ENCODE measurements around the gene ATP2A2.
A peak's percentile ranks its signal among the peaks of the same experiment; 100 is the strongest.
"Not testable (repeated sequence)": the region's sequence is repeated elsewhere in the genome, so short reads cannot be mapped to it uniquely, and the experiment has no call there.

The ATP2A2 gene

DNA sequence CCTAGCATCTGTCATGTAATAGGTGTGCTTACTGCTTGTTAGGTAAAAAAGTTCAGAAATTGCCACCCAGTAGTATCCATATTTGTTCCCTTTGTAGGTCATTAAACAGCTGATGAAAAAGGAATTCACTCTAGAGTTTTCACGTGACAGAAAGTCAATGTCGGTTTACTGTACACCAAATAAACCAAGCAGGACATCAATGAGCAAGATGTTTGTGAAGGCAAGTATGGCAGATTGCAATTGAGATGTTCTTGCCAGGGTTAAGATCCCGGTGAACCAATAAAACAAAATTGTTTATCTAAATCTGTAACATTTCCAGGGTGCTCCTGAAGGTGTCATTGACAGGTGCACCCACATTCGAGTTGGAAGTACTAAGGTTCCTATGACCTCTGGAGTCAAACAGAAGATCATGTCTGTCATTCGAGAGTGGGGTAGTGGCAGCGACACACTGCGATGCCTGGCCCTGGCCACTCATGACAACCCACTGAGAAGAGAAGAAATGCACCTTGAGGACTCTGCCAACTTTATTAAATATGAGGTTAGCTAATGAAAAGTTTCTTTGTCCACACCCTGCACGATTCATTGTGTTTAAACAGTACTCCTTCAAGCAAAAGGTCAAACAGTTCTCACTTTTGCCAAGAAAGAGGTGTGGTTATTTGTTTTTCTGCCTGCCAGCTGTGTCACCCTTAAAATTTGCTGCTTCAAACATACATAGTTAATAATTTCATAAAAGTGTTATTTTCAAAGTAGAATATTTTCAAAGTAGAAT is 58.3 kb downstream of the ATP2A2 start:
- no peak overlapping the region for H2AFZ ChIP-seq (ENCODE audit: low read depth, low read length)
- H3K4me2 ChIP-seq (ENCODE audit: low read length, poor library complexity, severe bottlenecking), result no peak overlapping the region
- no peak overlapping the region for H4K8ac ChIP-seq (ENCODE audit: low read length)
- H2BK15ac ChIP-seq (ENCODE audit: low read depth, poor library complexity, severe bottlenecking), result no peak overlapping the region
- DNase-seq, result no peak
- H3K9me3 ChIP-seq (ENCODE audit: control insufficient read depth, low read length), result no peaks in the 10 kb centered on the region
- peaks cover 39% of the 10 kb centered on the region for H3K79me1 ChIP-seq (replicated peaks; ENCODE audit: low read length, poor library complexity, severe bottlenecking)
- H3K27me3 ChIP-seq (ENCODE audit: control insufficient read depth in 1 of 2, insufficient read depth in 1 of 2, low read length in 2 of 2), result no peaks in the 10 kb centered on the region
- no peak overlapping the region for H4K91ac ChIP-seq (ENCODE audit: low read length)
- no peak overlapping the region for H3K9ac ChIP-seq (ENCODE audit: low read length)
- H3K18ac ChIP-seq (ENCODE audit: low read depth in 1 of 2, low read length in 2 of 2), result no peak overlapping the region
- H3K27ac ChIP-seq (ENCODE audit: low read length, poor library complexity, severe bottlenecking), result no peak overlapping the region
- H2BK120ac ChIP-seq (ENCODE audit: low read depth, low read length), result no peak overlapping the region
- H3K4ac ChIP-seq (ENCODE audit: low read depth in 1 of 2, low read length in 2 of 2), result no peak overlapping the region
- 97% methylated on average over 7 of the region's 8 CpGs for WGBS
- H2BK5ac ChIP-seq (ENCODE audit: low read depth, low read length, poor library complexity, severe bottlenecking), result no peak overlapping the region
- peaks cover 3% of the 10 kb centered on the region for H3K4me1 ChIP-seq (ENCODE audit: control insufficient read depth, insufficient read depth, low read depth, low read length)
- H3K23ac ChIP-seq (ENCODE audit: low read length in 2 of 2), result no peak overlapping the region
- H3K14ac ChIP-seq (ENCODE audit: low read length in 2 of 2), result no peak overlapping the region
- H2AK5ac ChIP-seq (ENCODE audit: low read length, severe bottlenecking), result no peak overlapping the region
- H3K36me3 ChIP-seq (ENCODE audit: control insufficient read depth in 1 of 2, insufficient read depth in 2 of 2, low read depth in 1 of 2, low read length in 2 of 2), result peaks cover 73 to 100% of the 10 kb centered on the region in 2 experiments
- H3K4me3 ChIP-seq (ENCODE audit: insufficient read depth in 1 of 2, low read depth in 1 of 2, low read length in 2 of 2), result no peak overlapping the region
- H2BK12ac ChIP-seq (ENCODE audit: low read length in 2 of 2), result no peak overlapping the region

DNA sequence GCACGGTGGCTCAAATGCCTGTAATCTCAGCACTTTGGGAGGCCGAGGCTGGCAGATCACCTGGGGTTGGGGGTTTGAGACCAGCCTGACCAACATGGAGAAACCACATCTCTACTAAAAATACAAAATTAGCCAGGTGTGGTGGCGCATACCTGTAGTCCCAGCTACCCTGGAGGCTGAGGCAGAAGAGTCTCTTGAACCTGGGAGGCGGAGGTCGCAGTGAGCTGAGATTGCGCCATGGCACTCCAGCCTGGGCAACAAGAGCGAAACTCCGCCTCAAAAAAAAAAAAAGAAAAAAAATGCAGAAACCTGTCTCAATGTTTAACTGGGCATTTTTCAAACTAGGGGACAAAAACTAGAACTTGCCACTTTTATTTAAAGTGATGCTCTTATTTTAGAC is 59.2 kb downstream of the ATP2A2 start:
- 99% methylated on average over 8 of the region's 8 CpGs for WGBS
- Histone ChIP-seq H3K36me3 (ENCODE audit: control insufficient read depth in 1 of 2, insufficient read depth in 2 of 2, low read depth in 1 of 2, low read length in 2 of 2) (peaks cover 74 to 100% of the 10 kb centered on the region in 2 experiments), H3K79me1 (replicated peaks; ENCODE audit: low read length, poor library complexity, severe bottlenecking) (peaks cover 42% of the 10 kb centered on the region), H3K9ac (ENCODE audit: low read length) (peak overlapping the region; percentile 69)
- not testable (repeated sequence) for H2BK15ac ChIP-seq (ENCODE audit: low read depth, poor library complexity, severe bottlenecking); H3K27me3 ChIP-seq (ENCODE audit: control insufficient read depth in 1 of 2, insufficient read depth in 1 of 2, low read length in 2 of 2); H2BK120ac ChIP-seq (ENCODE audit: low read depth, low read length); H3K4ac ChIP-seq (ENCODE audit: low read depth in 1 of 2, low read length in 2 of 2); H2AFZ ChIP-seq (ENCODE audit: low read depth, low read length); H3K4me1 ChIP-seq (ENCODE audit: control insufficient read depth, insufficient read depth, low read depth, low read length); H3K18ac ChIP-seq (ENCODE audit: low read depth in 1 of 2, low read length in 2 of 2); H3K4me3 ChIP-seq (ENCODE audit: insufficient read depth in 1 of 2, low read depth in 1 of 2, low read length in 2 of 2); DNase-seq; H3K14ac ChIP-seq (ENCODE audit: low read length in 2 of 2); H4K91ac ChIP-seq (ENCODE audit: low read length); H2BK5ac ChIP-seq (ENCODE audit: low read depth, low read length, poor library complexity, severe bottlenecking); H3K27ac ChIP-seq (ENCODE audit: low read length, poor library complexity, severe bottlenecking); H2AK5ac ChIP-seq (ENCODE audit: low read length, severe bottlenecking); H2BK12ac ChIP-seq (ENCODE audit: low read length in 2 of 2); H3K9me3 ChIP-seq (ENCODE audit: control insufficient read depth, low read length); H3K4me2 ChIP-seq (ENCODE audit: low read length, poor library complexity, severe bottlenecking); H4K8ac ChIP-seq (ENCODE audit: low read length); H3K23ac ChIP-seq (ENCODE audit: low read length in 2 of 2)

- Histone ChIP-seq H2BK5ac (ENCODE audit: low read depth, low read length, poor library complexity, severe bottlenecking) (no peak overlapping the region), H3K4me1 (ENCODE audit: control insufficient read depth, insufficient read depth, low read depth, low read length) (peaks cover 3% of the 10 kb centered on the region), H4K8ac (ENCODE audit: low read length) (peak overlapping the region; percentile 48), H2BK15ac (ENCODE audit: low read depth, poor library complexity, severe bottlenecking) (no peak overlapping the region), H3K9ac (ENCODE audit: low read length) (peak overlapping the region; percentile 69), H2BK120ac (ENCODE audit: low read depth, low read length) (no peak overlapping the region), H3K27ac (ENCODE audit: low read length, poor library complexity, severe bottlenecking) (no peak overlapping the region), H3K14ac (ENCODE audit: low read length in 2 of 2) (no peak overlapping the region), H2AK5ac (ENCODE audit: low read length, severe bottlenecking) (no peak overlapping the region), H3K36me3 (ENCODE audit: control insufficient read depth in 1 of 2, insufficient read depth in 2 of 2, low read depth in 1 of 2, low read length in 2 of 2) (peaks cover 74 to 100% of the 10 kb centered on the region in 2 experiments), H3K23ac (ENCODE audit: low read length in 2 of 2) (no peak overlapping the region), H3K4me3 (ENCODE audit: insufficient read depth in 1 of 2, low read depth in 1 of 2, low read length in 2 of 2) (no peak overlapping the region), H3K4me2 (ENCODE audit: low read length, poor library complexity, severe bottlenecking) (no peak overlapping the region), H3K27me3 (ENCODE audit: control insufficient read depth in 1 of 2, insufficient read depth in 1 of 2, low read length in 2 of 2) (no peaks in the 10 kb centered on the region), H4K91ac (ENCODE audit: low read length) (no peak overlapping the region), H3K9me3 (ENCODE audit: control insufficient read depth, low read length) (no peaks in the 10 kb centered on the region), H3K4ac (ENCODE audit: low read depth in 1 of 2, low read length in 2 of 2) (no peak overlapping the region), H2BK12ac (ENCODE audit: low read length in 2 of 2) (no peak overlapping the region), H3K18ac (ENCODE audit: low read depth in 1 of 2, low read length in 2 of 2) (no peak overlapping the region), H3K79me1 (replicated peaks; ENCODE audit: low read length, poor library complexity, severe bottlenecking) (peaks cover 43% of the 10 kb centered on the region), H2AFZ (ENCODE audit: low read depth, low read length) (no peak overlapping the region)
- WGBS, result 94% methylated on average over 17 of the region's 18 CpGs
- DNase-seq, result no peak
These were observed 59.7 kb downstream of the ATP2A2 start for GRCh38 chr12:110340706-110341105.

DNA sequence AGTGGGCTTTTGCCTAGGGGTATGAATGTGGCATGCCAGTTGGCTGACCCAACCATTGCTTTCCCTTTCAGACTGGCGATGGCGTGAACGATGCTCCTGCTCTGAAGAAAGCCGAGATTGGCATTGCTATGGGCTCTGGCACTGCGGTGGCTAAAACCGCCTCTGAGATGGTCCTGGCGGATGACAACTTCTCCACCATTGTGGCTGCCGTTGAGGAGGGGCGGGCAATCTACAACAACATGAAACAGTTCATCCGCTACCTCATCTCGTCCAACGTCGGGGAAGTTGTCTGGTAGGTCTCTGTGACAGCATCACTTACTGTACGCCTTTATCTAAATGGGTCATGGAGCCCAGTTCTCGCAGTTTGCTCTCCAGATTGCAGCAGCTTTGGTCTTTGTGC is 61.1 kb downstream of the ATP2A2 start:
- no peak overlapping the region for H2AK5ac ChIP-seq (ENCODE audit: low read length, severe bottlenecking)
- no peak overlapping the region for H3K14ac ChIP-seq (ENCODE audit: low read length in 2 of 2)
- H3K4me3 ChIP-seq (ENCODE audit: insufficient read depth in 1 of 2, low read depth in 1 of 2, low read length in 2 of 2), result no peak overlapping the region
- H4K8ac ChIP-seq (ENCODE audit: low read length), result no peak overlapping the region
- H4K91ac ChIP-seq (ENCODE audit: low read length), result no peak overlapping the region
- DNase-seq, result no peak
- no peak overlapping the region for H2BK5ac ChIP-seq (ENCODE audit: low read depth, low read length, poor library complexity, severe bottlenecking)
- H3K79me1 ChIP-seq (replicated peaks; ENCODE audit: low read length, poor library complexity, severe bottlenecking), result peaks cover 39% of the 10 kb centered on the region
- H3K4me1 ChIP-seq (ENCODE audit: control insufficient read depth, insufficient read depth, low read depth, low read length), result peaks cover 3% of the 10 kb centered on the region
- H3K23ac ChIP-seq (ENCODE audit: low read length in 2 of 2), result no peak overlapping the region
- peaks cover 66 to 100% of the 10 kb centered on the region in 2 experiments for H3K36me3 ChIP-seq (ENCODE audit: control insufficient read depth in 1 of 2, insufficient read depth in 2 of 2, low read depth in 1 of 2, low read length in 2 of 2)
- no peak overlapping the region for H3K18ac ChIP-seq (ENCODE audit: low read depth in 1 of 2, low read length in 2 of 2)
- no peak overlapping the region for H2BK15ac ChIP-seq (ENCODE audit: low read depth, poor library complexity, severe bottlenecking)
- no peak overlapping the region for H3K4me2 ChIP-seq (ENCODE audit: low read length, poor library complexity, severe bottlenecking)
- 94% methylated on average over 15 of the region's 15 CpGs for WGBS
- H3K4ac ChIP-seq (ENCODE audit: low read depth in 1 of 2, low read length in 2 of 2), result no peak overlapping the region
- no peaks in the 10 kb centered on the region for H3K9me3 ChIP-seq (ENCODE audit: control insufficient read depth, low read length)
- no peak overlapping the region for H2BK12ac ChIP-seq (ENCODE audit: low read length in 2 of 2)
- H2BK120ac ChIP-seq (ENCODE audit: low read depth, low read length), result no peak overlapping the region
- no peaks in the 10 kb centered on the region for H3K27me3 ChIP-seq (ENCODE audit: control insufficient read depth in 1 of 2, insufficient read depth in 1 of 2, low read length in 2 of 2)
- no peak overlapping the region for H2AFZ ChIP-seq (ENCODE audit: low read depth, low read length)
- no peak overlapping the region for H3K9ac ChIP-seq (ENCODE audit: low read length)
- no peak overlapping the region for H3K27ac ChIP-seq (ENCODE audit: low read length, poor library complexity, severe bottlenecking)

All from mesenchymal stem cell (in vitro differentiated cells and primary cell).